GM23338 (cell line): ENCODE results near the gene BICC1. TPM values are rescaled to one million over a fixed set of nuclear protein-coding genes. Genes with fewer than 3 reads are reported as not detected.

Experiments
- ATAC-seq: fragments of 200-7000 bp; cut with Tn5 transposase; 3 replicates; pipeline ENCODE4 v1.9.1; 2020
- DNase-seq: peaks from one replicate; pipeline ENCODE4 v3.0.0-alpha.2; 2015; ENCODE audit warnings: low spot score
- H2AFZ ChIP-seq: fragments of 200-600 bp; sonication (generic); 2 replicates; pipeline ENCODE4 v1.8.0; 2016; ENCODE audit warnings: antibody characterized with exemption, mild to moderate bottlenecking, moderate library complexity
- H3F3A ChIP-seq: fragments of 200-600 bp; sonication (generic); replicated peaks from 2 replicates; pipeline ENCODE4 v1.8.0; 2017; ENCODE audit warnings: antibody characterized with exemption, mixed run types, low read depth
- H3K27ac ChIP-seq: fragments of 200-600 bp; sonication (generic); 2 replicates; pipeline ENCODE4 v1.6.1; 2016; ENCODE audit warnings: low read depth
- H3K27me3 ChIP-seq: fragments of 200-600 bp; sonication (generic); 2 replicates; pipeline ENCODE4 v1.8.0; 2016; ENCODE audit warnings: mild to moderate bottlenecking, mixed run types, moderate library complexity; ENCODE audit not compliant: insufficient read depth
- H3K36me3 ChIP-seq: fragments of 200-600 bp; sonication (generic); 2 replicates; pipeline ENCODE4 v1.8.0; 2016; ENCODE audit warnings: mild to moderate bottlenecking; ENCODE audit not compliant: insufficient read depth
- H3K4me1 ChIP-seq: fragments of 200-600 bp; sonication (generic); 2 replicates; pipeline ENCODE4 v1.8.0; 2016; ENCODE audit warnings: mild to moderate bottlenecking, moderate library complexity; ENCODE audit not compliant: insufficient read depth
- H3K4me2 ChIP-seq: fragments of 200-600 bp; sonication (generic); 2 replicates; pipeline ENCODE4 v1.7.1; 2017; ENCODE audit warnings: mixed run types
- H3K4me3 ChIP-seq: fragments of 200-600 bp; sonication (generic); 2 replicates; pipeline ENCODE4 v1.6.1; 2016; ENCODE audit warnings: mixed run types
- H3K79me2 ChIP-seq: fragments of 200-600 bp; sonication (generic); replicated peaks from 2 replicates; pipeline ENCODE4 v1.8.0; 2017; ENCODE audit warnings: mild to moderate bottlenecking; ENCODE audit not compliant: insufficient read depth
- H3K9me2 ChIP-seq: fragments of 200-600 bp; sonication (generic); 2 replicates; pipeline ENCODE4 v1.8.0; 2017; ENCODE audit not compliant: insufficient read depth
- H4K20me1 ChIP-seq: fragments of 200-600 bp; sonication (generic); replicated peaks from 2 replicates; pipeline ENCODE4 v1.8.0; 2017; ENCODE audit warnings: mild to moderate bottlenecking; ENCODE audit not compliant: insufficient read depth
- H3K27ac Mint-ChIP-seq: 2 replicates; pipeline ENCODE4 v1.8.0; 2020; ENCODE audit warnings: inconsistent platforms, mild to moderate bottlenecking, moderate library complexity, mixed read lengths
- H3K27me3 Mint-ChIP-seq: 3 replicates; pipeline ENCODE4 v1.8.0; 2022; ENCODE audit warnings: low read depth, mild to moderate bottlenecking, moderate library complexity, mixed read lengths, inconsistent platforms; ENCODE audit not compliant: insufficient read depth, poor library complexity
- H3K36me3 Mint-ChIP-seq: 3 replicates; pipeline ENCODE4 v1.8.0; 2021; ENCODE audit warnings: low read depth, mild to moderate bottlenecking, inconsistent platforms, moderate library complexity, mixed read lengths
- H3K4me1 Mint-ChIP-seq: 3 replicates; pipeline ENCODE4 v1.8.0; 2020; ENCODE audit warnings: mild to moderate bottlenecking, inconsistent platforms, mixed read lengths
- H3K4me3 Mint-ChIP-seq: 3 replicates; pipeline ENCODE4 v1.8.0; 2021; ENCODE audit warnings: moderate library complexity, mild to moderate bottlenecking, inconsistent platforms, mixed read lengths
- H3K9me3 Mint-ChIP-seq: 3 replicates; pipeline ENCODE4 v1.8.0; 2020; ENCODE audit warnings: moderate library complexity, mild to moderate bottlenecking, inconsistent platforms, mixed read lengths
- CREB1 ChIP-seq: fragments of 250-450 bp; sonication (Bioruptor Pico); IDR thresholded peaks from 2 replicates; pipeline ENCODE4 v1.5.0; 2020; ENCODE audit warnings: low read depth, mild to moderate bottlenecking, moderate library complexity
- CTCF ChIP-seq, 2 experiments: fragments of 200-600 bp in 1 of 2; sonication (generic) in 1 of 2; conservative IDR thresholded peaks; 2 replicates each; pipeline versions ENCODE4 v1.5.1 to v1.6.1; 2016 to 2017; ENCODE audit warnings: antibody characterized with exemption in 2 of 2, low read depth in 2 of 2, mild to moderate bottlenecking in 2 of 2, moderate library complexity in 1 of 2
- EZH2 ChIP-seq: fragments of 200-600 bp; sonication (generic); IDR thresholded peaks from one replicate; pipeline ENCODE4 v1.8.0; 2017; ENCODE audit warnings: antibody characterized with exemption, mild to moderate bottlenecking, low read depth; ENCODE audit not compliant: unreplicated experiment
- EZH2phosphoT487 ChIP-seq: fragments of 200-600 bp; sonication (generic); IDR thresholded peaks from one replicate; pipeline ENCODE4 v1.8.1; 2018; ENCODE audit warnings: antibody characterized with exemption; ENCODE audit not compliant: unreplicated experiment
- JUNB ChIP-seq: IDR thresholded peaks from one replicate; pipeline ENCODE4 v1.6.1; 2016; ENCODE audit warnings: antibody characterized with exemption; ENCODE audit not compliant: unreplicated experiment
- NANOG ChIP-seq: IDR thresholded peaks from 2 replicates; pipeline ENCODE4 v1.6.1; 2016; ENCODE audit warnings: antibody characterized with exemption, borderline replicate concordance
- POLR2AphosphoS5 ChIP-seq: IDR thresholded peaks from 2 replicates; pipeline ENCODE4 v1.6.1; 2016; ENCODE audit warnings: antibody characterized with exemption, low read depth
- REST ChIP-seq: IDR thresholded peaks from one replicate; pipeline ENCODE4 v1.6.1; 2018; ENCODE audit warnings: antibody characterized with exemption; ENCODE audit not compliant: unreplicated experiment
- STAT1 ChIP-seq: IDR thresholded peaks from one replicate; pipeline ENCODE4 v1.6.1; 2016; ENCODE audit warnings: antibody characterized with exemption; ENCODE audit not compliant: unreplicated experiment
- ZNF114 ChIP-seq: fragments of 250-450 bp; sonication (Bioruptor Pico); IDR thresholded peaks from 2 replicates; pipeline ENCODE4 v1.5.0; 2020; ENCODE audit warnings: mild to moderate bottlenecking, moderate library complexity
- ZNF331 ChIP-seq: fragments of 250-450 bp; sonication (Bioruptor Pico); IDR thresholded peaks from 2 replicates; pipeline ENCODE4 v1.5.0; 2020; ENCODE audit warnings: low read depth, mild to moderate bottlenecking, moderate library complexity
- polyA plus RNA-seq: library from polyadenylated mRNA; unstranded; fragments of >200 nt; fragmentation: Nextera tagmentation; extraction: Ambion mirVana; gene quantifications from 2 replicates; pipeline ENCODE4 v1.2.1, GENCODE V29; 2016
- total RNA-seq: library from RNA; depleted of rRNA; stranded (reverse); fragments of >200 nt; shearing (Covaris generic); gene quantifications from 2 replicates; pipeline ENCODE4 v1.2.3, GENCODE V29; 2014
- TF ChIP-seq, protein P1 (sequence below): IDR thresholded peaks from 2 replicates; pipeline ENCODE4 v1.6.1; 2016; ENCODE audit warnings: antibody characterized with exemption
- TF ChIP-seq, protein P2 (sequence below): fragments of 250-450 bp; sonication (Bioruptor Pico); IDR thresholded peaks from 2 replicates; pipeline ENCODE4 v1.5.0; 2020; ENCODE audit warnings: mild to moderate bottlenecking, moderate library complexity

The BICC1 gene
- total and polyA plus RNA-seq, 2 experiments from 2014 or later: 1.3 to 2.2 TPM

- H3F3A ChIP-seq: no peaks in the 10 kb centered on the region
- ATAC-seq (no peak), DNase-seq (no peak)
- no peaks in the 10 kb centered on the region for H3K27me3 Mint-ChIP-seq
- no peak overlapping the region for H3K4me2 ChIP-seq
- H3K9me2 ChIP-seq: 0 out of 2 replicates have a peak, but pooled peaks cover 3% of the 10 kb centered on the region
- H4K20me1 ChIP-seq: no peaks in the 10 kb centered on the region
- H3K27me3 ChIP-seq: no peaks in the 10 kb centered on the region
- no peak overlapping the region for H2AFZ ChIP-seq
- H3K4me1 Mint-ChIP-seq: no peaks in the 10 kb centered on the region
- no peaks in the 10 kb centered on the region for H3K9me3 Mint-ChIP-seq
- peaks cover 5% of the 10 kb centered on the region; the same call in 1 of the 2 replicates for H3K4me1 ChIP-seq
- H3K27ac Mint-ChIP-seq: no peak overlapping the region
- H3K36me3 ChIP-seq: no peaks in the 10 kb centered on the region
- H3K4me3 ChIP-seq: no peak overlapping the region
- TF ChIP-seq STAT1 (no peak), CREB1 (CRISPR knock-in tag) (no peak), ZNF331 (no peak), REST (no peak), CTCF (conservative IDR thresholded peaks at IDR 0.05; ENCODE audit: low read depth in 2 of 2) (no peak), EZH2phosphoT487 (no peak), NANOG (no peak), JUNB (no peak), EZH2 (no peak), POLR2AphosphoS5 (no peak), ZNF114 (no peak)
- TF ChIP-seq, protein P1, sequence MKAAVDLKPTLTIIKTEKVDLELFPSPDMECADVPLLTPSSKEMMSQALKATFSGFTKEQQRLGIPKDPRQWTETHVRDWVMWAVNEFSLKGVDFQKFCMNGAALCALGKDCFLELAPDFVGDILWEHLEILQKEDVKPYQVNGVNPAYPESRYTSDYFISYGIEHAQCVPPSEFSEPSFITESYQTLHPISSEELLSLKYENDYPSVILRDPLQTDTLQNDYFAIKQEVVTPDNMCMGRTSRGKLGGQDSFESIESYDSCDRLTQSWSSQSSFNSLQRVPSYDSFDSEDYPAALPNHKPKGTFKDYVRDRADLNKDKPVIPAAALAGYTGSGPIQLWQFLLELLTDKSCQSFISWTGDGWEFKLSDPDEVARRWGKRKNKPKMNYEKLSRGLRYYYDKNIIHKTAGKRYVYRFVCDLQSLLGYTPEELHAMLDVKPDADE: no peak
- TF ChIP-seq, protein P2, sequence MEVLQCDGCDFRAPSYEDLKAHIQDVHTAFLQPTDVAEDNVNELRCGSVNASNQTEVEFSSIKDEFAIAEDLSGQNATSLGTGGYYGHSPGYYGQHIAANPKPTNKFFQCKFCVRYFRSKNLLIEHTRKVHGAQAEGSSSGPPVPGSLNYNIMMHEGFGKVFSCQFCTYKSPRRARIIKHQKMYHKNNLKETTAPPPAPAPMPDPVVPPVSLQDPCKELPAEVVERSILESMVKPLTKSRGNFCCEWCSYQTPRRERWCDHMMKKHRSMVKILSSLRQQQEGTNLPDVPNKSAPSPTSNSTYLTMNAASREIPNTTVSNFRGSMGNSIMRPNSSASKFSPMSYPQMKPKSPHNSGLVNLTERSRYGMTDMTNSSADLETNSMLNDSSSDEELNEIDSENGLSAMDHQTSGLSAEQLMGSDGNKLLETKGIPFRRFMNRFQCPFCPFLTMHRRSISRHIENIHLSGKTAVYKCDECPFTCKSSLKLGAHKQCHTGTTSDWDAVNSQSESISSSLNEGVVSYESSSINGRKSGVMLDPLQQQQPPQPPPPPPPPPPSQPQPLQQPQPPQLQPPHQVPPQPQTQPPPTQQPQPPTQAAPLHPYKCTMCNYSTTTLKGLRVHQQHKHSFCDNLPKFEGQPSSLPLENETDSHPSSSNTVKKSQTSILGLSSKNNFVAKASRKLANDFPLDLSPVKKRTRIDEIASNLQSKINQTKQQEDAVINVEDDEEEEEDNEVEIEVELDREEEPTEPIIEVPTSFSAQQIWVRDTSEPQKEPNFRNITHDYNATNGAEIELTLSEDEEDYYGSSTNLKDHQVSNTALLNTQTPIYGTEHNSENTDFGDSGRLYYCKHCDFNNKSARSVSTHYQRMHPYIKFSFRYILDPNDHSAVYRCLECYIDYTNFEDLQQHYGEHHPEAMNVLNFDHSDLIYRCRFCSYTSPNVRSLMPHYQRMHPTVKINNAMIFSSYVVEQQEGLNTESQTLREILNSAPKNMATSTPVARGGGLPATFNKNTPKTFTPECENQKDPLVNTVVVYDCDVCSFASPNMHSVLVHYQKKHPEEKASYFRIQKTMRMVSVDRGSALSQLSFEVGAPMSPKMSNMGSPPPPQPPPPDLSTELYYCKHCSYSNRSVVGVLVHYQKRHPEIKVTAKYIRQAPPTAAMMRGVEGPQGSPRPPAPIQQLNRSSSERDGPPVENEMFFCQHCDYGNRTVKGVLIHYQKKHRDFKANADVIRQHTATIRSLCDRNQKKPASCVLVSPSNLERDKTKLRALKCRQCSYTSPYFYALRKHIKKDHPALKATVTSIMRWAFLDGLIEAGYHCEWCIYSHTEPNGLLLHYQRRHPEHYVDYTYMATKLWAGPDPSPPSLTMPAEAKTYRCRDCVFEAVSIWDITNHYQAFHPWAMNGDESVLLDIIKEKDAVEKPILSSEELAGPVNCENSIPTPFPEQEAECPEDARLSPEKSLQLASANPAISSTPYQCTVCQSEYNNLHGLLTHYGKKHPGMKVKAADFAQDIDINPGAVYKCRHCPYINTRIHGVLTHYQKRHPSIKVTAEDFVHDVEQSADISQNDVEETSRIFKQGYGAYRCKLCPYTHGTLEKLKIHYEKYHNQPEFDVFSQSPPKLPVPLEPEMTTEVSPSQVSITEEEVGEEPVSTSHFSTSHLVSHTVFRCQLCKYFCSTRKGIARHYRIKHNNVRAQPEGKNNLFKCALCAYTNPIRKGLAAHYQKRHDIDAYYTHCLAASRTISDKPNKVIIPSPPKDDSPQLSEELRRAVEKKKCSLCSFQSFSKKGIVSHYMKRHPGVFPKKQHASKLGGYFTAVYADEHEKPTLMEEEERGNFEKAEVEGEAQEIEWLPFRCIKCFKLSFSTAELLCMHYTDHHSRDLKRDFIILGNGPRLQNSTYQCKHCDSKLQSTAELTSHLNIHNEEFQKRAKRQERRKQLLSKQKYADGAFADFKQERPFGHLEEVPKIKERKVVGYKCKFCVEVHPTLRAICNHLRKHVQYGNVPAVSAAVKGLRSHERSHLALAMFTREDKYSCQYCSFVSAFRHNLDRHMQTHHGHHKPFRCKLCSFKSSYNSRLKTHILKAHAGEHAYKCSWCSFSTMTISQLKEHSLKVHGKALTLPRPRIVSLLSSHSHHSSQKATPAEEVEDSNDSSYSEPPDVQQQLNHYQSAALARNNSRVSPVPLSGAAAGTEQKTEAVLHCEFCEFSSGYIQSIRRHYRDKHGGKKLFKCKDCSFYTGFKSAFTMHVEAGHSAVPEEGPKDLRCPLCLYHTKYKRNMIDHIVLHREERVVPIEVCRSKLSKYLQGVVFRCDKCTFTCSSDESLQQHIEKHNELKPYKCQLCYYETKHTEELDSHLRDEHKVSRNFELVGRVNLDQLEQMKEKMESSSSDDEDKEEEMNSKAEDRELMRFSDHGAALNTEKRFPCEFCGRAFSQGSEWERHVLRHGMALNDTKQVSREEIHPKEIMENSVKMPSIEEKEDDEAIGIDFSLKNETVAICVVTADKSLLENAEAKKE: no peak
- H3K36me3 Mint-ChIP-seq: no peaks in the 10 kb centered on the region
- no peaks in the 10 kb centered on the region; the same call in 1 of the 2 replicates for H3K79me2 ChIP-seq
- no peak overlapping the region for H3K4me3 Mint-ChIP-seq
- H3K27ac ChIP-seq: no peak overlapping the region
Observed at GRCh38 chr10:58575491-58575890, 62.8 kb downstream of the BICC1 start.
